Cardiac septum (tissue), 1 donor: ENCODE measurements around the gene CA6. TPM values are rescaled to one million over a fixed set of nuclear protein-coding genes. Genes with fewer than 3 reads are reported as not detected.
"Not testable (repeated sequence)": the region's sequence is repeated elsewhere in the genome, so short reads cannot be mapped to it uniquely, and the experiment has no call there.

Experiments
- DNase-seq: peaks from one replicate; pipeline ENCODE4 v3.0.0-alpha.2; 2020; ENCODE audit warnings: low spot score
- intact Hi-C: fragments of 100-400 bp; cut with DNase I; formaldehyde crosslinking; loops from one replicate; pipeline ENCODE4 v1.14.0; 2022
- long read RNA-seq: library from polyadenylated mRNA; unstranded; transcript quantifications from one replicate; pipeline ENCODE4 v2.0.0, GENCODE V29; 2021
- total RNA-seq: library from RNA; stranded (reverse); fragmentation: NEBNext Ultra II Directional; extraction: Animal tissue kit (Norgen Biotek cat#: 25700); gene quantifications from one replicate; pipeline ENCODE4 v1.2.1, GENCODE V29; 2021
- donor health status: DM: no; HTN: no; CAD: no.

Gene CA6
- total RNA-seq = not detected
- long read RNA-seq = 0 reads

- no peak for DNase-seq
- intact Hi-C loops = no loop called here
Measured at GRCh38 chr1:8945568-8945967, at the start of gene CA6. Gene CA6, plus strand, starts transcription at chr1:8945868. Its CDS starts 19 bp downstream, at chr1:8945887.

DNA sequence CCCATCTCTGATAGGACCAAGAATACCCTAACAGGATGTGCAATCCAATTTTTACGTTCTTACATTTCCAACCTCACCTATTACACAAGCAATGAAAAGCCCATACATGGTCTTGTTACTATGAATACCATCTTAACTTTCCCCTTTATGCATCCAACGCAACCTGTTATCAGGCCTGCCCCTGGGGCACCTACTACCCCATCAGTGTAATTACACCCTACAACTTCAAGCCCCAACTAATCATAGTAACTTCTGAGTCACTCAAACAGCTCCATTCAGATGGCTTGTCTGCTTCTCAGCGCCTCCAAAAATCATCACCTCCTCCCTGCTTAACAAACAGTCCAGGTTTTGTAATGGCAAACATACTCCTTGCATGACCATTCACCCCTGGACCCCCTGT is 48.9 kb upstream of the CA6 start:
- intact Hi-C loops = not testable (repeated sequence)

DNA sequence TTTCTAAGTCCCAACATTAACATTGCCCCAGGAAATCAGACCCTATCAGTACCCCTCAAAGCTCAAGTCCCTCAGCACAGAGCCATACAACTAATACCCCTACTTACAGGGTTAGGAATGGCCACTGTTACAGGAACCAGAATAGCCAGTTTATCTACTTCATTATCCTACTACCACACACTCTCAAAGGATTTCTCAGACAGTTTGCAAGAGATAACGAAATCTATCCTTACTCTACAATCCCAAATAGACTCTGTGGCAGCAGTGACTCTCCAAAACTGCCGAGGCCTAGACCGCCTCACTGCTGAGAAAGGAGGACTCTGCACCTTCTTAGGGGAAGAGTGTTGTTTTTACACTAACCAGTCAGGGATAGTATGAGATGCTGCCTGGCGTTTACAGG is 48.2 kb upstream of the CA6 start:
- DNase-seq, intact Hi-C loops: not testable (repeated sequence)

More for the DNA sequence above, 48.9 kb upstream of the CA6 start:
- not testable (repeated sequence) for DNase-seq

GRCh38 chr1:8898418-8898817 is 47.2 kb upstream of the CA6 start:
- DNase-seq, intact Hi-C loops: not testable (repeated sequence)

DNA sequence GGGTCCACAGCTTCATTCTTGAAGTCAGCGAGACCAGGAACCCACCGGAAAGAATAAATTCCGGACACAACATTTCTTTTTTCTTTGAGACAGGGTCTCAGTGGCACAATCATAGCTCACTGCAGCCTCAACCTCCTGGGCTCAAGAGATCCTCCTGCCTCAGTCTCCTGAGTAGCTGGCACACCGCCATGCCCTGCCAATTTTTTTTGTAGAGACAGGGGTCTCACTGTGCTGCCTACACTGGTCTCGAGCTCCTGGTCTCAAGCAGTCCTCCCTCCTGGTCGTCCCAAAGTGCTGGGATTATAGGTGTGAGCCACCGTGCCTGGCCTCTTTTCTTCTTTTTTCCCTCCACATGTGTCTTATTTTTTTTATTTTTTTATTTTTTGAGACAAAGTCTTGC is 46.6 kb upstream of the CA6 start:
- no peak for DNase-seq
- intact Hi-C loops = no loop called here

- intact Hi-C loops, DNase-seq: not testable (repeated sequence)
Measured at GRCh38 chr1:8900684-8901083, 45.0 kb upstream of the CA6 start.

- DNase-seq = no peak
- intact Hi-C loops = no loop called here
Measured at GRCh38 chr1:8902765-8903164, 42.9 kb upstream of the CA6 start.

DNA sequence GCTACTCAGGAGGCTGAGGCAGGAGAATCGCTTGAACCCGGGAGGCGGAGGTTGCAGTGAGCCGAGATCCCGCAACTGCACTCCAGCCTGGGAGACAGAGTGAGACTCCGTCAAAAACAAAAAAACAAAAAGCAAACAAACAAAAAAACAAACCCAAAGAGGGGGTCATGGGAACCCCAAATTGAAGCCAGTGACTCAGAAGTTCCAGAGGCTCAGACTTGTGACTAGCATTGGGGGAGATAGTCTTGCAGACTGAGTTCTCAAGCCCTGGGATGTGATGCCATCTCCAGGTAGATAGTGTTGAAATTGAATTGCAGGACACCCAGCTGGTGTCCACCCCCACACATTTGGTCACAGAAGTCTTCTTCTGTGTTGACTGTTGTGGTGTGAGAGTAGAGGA is 42.3 kb upstream of the CA6 start:
- intact Hi-C loops = no loop called here
- no peak for DNase-seq

DNA sequence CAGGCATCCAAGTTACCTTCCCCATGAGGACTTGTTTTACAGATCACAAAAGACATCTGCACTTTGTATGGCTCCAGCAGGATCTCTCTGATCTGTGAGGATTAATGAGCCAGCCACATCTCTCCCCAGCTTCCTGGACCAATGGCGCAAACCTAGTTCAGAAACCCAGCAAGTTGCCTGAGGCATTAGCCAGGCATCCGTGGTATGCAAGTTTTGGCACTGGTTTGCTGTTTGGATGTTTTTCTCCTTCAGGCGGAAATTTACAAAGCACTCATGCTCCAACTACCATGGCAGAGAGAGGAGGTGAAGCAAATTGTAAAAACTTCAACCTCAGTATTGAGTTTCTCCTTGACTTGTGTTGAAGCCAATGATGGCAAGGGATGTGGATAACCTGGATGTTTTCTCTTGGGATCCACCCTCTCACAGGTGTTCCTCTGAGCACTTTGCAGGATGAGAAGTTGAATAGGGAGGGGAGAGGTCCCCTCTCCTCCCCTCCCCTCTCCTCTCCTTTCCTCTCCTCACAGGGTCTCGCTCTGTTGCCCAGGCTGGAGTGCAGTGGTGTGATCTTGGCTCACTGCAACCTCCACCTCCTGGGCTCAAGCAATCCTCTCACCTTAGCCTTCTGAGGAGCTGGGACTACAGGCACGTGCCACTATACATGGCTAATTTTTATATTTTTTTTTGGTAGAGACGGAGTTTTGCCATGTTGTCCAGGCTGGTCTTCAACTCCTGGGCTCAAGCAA is 41.6 kb upstream of the CA6 start:
- intact Hi-C loops = no loop called here
- DNase-seq = no peak

GRCh38 chr1:8905582-8906191 is 40.0 kb upstream of the CA6 start:
- no peak for DNase-seq
- intact Hi-C loops = no loop called here

GRCh38 chr1:8908388-8909151 is 37.1 kb upstream of the CA6 start:
- intact Hi-C loops = no loop called here
- DNase-seq = no peak

GRCh38 chr1:8910331-8910730 is 35.3 kb upstream of the CA6 start:
- intact Hi-C loops = loop anchor here (10.0 kb wide), 1 partner anchor 284 kb away; no protein-coding TSS in a partner anchor
- no peak for DNase-seq

GRCh38 chr1:8910914-8911313 is 34.8 kb upstream of the CA6 start:
- no peak for DNase-seq
- intact Hi-C loops = loop anchor here (10.0 kb wide), 1 partner anchor 284 kb away; no protein-coding TSS in a partner anchor

- intact Hi-C loops = loop anchor here (10.0 kb wide), 1 partner anchor 283 kb away; no protein-coding TSS in a partner anchor
- no peak for DNase-seq
Measured at GRCh38 chr1:8911416-8912309, 34.0 kb upstream of the CA6 start.

DNA sequence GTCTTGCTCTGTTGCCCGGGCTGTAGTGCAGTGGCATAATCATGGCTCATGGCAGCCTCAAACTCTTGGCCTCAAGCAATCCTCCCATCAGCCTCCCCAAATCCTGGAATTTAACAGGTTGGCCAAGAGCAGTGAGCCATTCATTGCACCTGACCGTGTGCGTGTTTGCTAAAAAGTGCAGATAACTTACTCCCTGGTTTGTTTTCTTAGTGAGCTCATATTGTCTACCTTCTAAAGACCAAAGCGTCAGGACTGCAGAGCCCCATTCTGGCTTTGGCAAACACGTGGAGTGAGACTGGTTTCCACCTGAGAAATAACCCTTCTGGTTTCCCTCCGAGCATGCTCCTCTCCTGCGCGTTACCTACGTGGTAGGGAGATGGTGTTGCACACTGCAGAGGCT is 32.2 kb upstream of the CA6 start:
- DNase-seq = no peak
- intact Hi-C loops = loop anchor here (10.0 kb wide), 1 partner anchor 281 kb away; no protein-coding TSS in a partner anchor

DNA sequence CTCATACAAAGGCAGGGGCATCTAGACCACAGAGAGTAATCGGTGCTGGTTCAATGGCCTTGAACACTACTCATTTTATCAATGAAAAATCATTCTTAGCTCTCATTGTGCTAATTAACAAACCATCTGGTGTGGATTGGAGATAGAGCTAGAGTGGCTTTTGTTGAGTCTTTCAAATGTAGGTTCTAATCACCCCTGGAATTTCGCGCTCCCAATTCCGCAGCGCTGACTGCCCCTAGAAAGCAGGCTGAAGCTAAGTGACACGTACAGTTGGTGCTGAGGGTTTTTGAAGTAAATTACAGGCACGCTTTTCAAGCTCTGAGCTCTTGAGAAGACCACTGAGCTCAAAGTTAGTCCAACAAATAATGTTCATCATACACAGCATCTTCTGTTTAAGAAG is 31.2 kb upstream of the CA6 start:
- no peak for DNase-seq
- intact Hi-C loops = loop anchor here (10.0 kb wide), 1 partner anchor 280 kb away; no protein-coding TSS in a partner anchor

DNA sequence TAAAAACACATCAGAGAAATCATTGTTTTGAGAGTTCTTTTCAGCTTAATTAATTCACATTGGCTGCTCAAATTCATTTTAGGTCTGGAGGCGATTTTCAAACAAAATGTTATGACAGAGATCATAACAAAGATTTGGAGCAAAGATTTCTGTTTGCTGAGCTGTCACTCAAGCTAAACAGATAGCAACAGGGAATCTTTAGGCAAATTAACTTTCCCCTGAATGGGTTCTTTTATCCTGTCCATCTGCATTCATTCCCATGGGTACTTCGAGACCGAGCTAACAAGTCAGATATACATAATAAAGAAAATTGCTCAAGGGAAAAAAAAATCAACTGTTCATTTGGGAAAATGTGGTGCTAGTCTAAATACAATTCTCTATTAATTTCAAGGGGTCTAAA is 30.2 kb upstream of the CA6 start:
- DNase-seq = no peak
- intact Hi-C loops = loop anchor here (5.0 to 10.0 kb wide), 3 partner anchors 92 to 279 kb away; no protein-coding TSS in a partner anchor

- intact Hi-C loops = loop anchor here (5.0 to 10.0 kb wide), 3 partner anchors 90 to 277 kb away; no protein-coding TSS in a partner anchor
- DNase-seq = not testable (repeated sequence)
Measured at GRCh38 chr1:8917536-8917935, 28.1 kb upstream of the CA6 start.

DNA sequence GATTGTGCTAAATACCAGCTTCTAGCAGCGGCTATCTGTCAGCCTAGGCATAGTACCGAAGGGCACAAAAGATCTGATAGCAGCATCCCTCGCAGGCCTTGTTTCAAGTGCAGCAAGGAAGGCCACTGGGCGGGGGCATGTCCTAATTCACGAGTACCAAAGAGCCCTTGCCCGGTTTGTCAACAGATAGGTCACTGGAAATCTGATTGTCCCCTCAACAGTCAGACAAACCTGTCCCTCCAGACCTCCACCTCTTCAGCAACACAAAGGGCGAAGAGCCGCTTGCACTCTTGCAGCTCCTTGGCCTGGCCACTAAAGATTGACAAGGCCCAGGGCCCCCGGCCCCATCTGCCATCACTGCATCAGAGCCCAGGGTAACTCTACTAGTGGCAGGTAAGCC is 22.7 kb upstream of the CA6 start:
- no peak for DNase-seq
- intact Hi-C loops = no loop called here
